ENCODE measurements around the gene MYO7B.

The MYO7B gene

GRCh38 chr2:127641133-127641532 lies 105.7 kb downstream of the MYO7B start:
- H3K4me3 ChIP-seq (ENCODE audit: low read depth, low read length): no peak overlapping the region
- DNase-seq (ENCODE audit: low read depth): no peak
- TF ChIP-seq CTCF (IDR thresholded peaks at IDR 0.05; ENCODE audit: control insufficient read depth, extremely low read depth, insufficient read depth): no peak

GRCh38 chr2:127641846-127642507 lies 106.5 kb downstream of the MYO7B start:
- H3K4me3 ChIP-seq (ENCODE audit: low read depth, low read length): no peak overlapping the region
- no peak for DNase-seq (ENCODE audit: low read depth)
- TF ChIP-seq CTCF (IDR thresholded peaks at IDR 0.05; ENCODE audit: control insufficient read depth, extremely low read depth, insufficient read depth): no peak

- TF ChIP-seq CTCF (IDR thresholded peaks at IDR 0.05; ENCODE audit: control insufficient read depth, extremely low read depth, insufficient read depth): no peak
- no peak for DNase-seq (ENCODE audit: low read depth)
- no peak overlapping the region for H3K4me3 ChIP-seq (ENCODE audit: low read depth, low read length)
Observed at GRCh38 chr2:127642706-127643438, 107.4 kb downstream of the MYO7B start.

- DNase-seq (ENCODE audit: low read depth): no peak
- TF ChIP-seq CTCF (IDR thresholded peaks at IDR 0.05; ENCODE audit: control insufficient read depth, extremely low read depth, insufficient read depth): no peak
- no peak overlapping the region for H3K4me3 ChIP-seq (ENCODE audit: low read depth, low read length)
Observed at GRCh38 chr2:127643439-127644065, 108.1 kb downstream of the MYO7B start.

- DNase-seq (ENCODE audit: low read depth): no peak
- H3K4me3 ChIP-seq (ENCODE audit: low read depth, low read length): no peak overlapping the region
- no peak for TF ChIP-seq CTCF (IDR thresholded peaks at IDR 0.05; ENCODE audit: control insufficient read depth, extremely low read depth, insufficient read depth)
Observed at GRCh38 chr2:127644066-127645025, 108.9 kb downstream of the MYO7B start.

GRCh38 chr2:127645026-127645394 lies 109.5 kb downstream of the MYO7B start:
- no peak for DNase-seq (ENCODE audit: low read depth)

More at GRCh38 chr2:127645026-127645394, 109.5 kb downstream of the MYO7B start:
- no peak overlapping the region for H3K4me3 ChIP-seq (ENCODE audit: low read depth, low read length)
- TF ChIP-seq CTCF (IDR thresholded peaks at IDR 0.05; ENCODE audit: control insufficient read depth, extremely low read depth, insufficient read depth): no peak

Measured in LNCaP clone FGC (cell line).